Ishikawa (cell line): ENCODE results near the gene ARFGAP1.

Source experiments
- CEBPB ChIP-seq: IDR thresholded peaks from 2 replicates; pipeline ENCODE4 v1.6.1; 2012
- CREB1 ChIP-seq: IDR thresholded peaks from 2 replicates; pipeline ENCODE4 v1.6.1; 2012; ENCODE audit warnings: low read depth
- EGR1 ChIP-seq: IDR thresholded peaks from 2 replicates; pipeline ENCODE4 v1.6.1; 2012
- FOXM1 ChIP-seq: IDR thresholded peaks from 2 replicates; pipeline ENCODE4 v1.6.1; 2012; ENCODE audit warnings: low read depth, borderline replicate concordance
- NFIC ChIP-seq: IDR thresholded peaks from 2 replicates; pipeline ENCODE4 v1.6.1; 2012
- RAD21 ChIP-seq: IDR thresholded peaks from 2 replicates; pipeline ENCODE4 v1.6.1; 2012; ENCODE audit warnings: low read depth
- TAF1 ChIP-seq: IDR thresholded peaks from 2 replicates; pipeline ENCODE4 v1.6.1; 2012; ENCODE audit warnings: low read depth, mild to moderate bottlenecking
- TEAD4 ChIP-seq: IDR thresholded peaks from 2 replicates; pipeline ENCODE4 v1.6.1; 2012
- YY1 ChIP-seq: IDR thresholded peaks from 2 replicates; pipeline ENCODE4 v1.6.1; 2012; ENCODE audit warnings: low read depth
- ZBTB7A ChIP-seq: IDR thresholded peaks from 2 replicates; pipeline ENCODE4 v1.6.1; 2012; ENCODE audit warnings: low read depth
- TF ChIP-seq, protein P1 (sequence below): IDR thresholded peaks from 2 replicates; pipeline ENCODE4 v1.6.1; 2012; ENCODE audit warnings: low read depth, mild to moderate bottlenecking
- TF ChIP-seq, protein P2 (sequence below): IDR thresholded peaks from 2 replicates; pipeline ENCODE4 v1.6.1; 2012

ARFGAP1 gene

DNA sequence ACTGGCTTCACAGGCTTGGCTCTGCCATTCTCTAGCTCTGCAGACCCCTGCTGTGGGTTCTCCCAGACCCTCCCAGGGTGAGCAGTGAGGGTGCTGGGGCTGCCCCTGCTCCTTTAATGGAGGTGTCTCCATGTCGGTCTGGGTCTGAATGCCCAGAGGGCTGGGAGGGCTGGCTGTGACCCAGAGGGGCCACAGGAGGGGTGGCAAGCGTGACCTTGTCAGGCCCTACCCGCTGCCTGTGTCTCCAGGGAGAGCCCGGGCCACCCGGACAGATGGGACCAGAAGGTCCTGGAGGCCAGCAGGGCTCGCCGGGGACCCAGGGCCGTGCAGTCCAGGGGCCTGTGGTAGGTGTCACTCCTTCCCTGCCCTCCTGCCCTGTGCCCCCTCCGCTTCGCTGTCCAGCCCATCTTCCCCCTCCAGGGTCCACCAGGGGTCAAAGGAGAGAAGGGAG lies 52.4 kb downstream of the ARFGAP1 start:
- TF ChIP-seq CEBPB = no peak
- TF ChIP-seq, protein P1, sequence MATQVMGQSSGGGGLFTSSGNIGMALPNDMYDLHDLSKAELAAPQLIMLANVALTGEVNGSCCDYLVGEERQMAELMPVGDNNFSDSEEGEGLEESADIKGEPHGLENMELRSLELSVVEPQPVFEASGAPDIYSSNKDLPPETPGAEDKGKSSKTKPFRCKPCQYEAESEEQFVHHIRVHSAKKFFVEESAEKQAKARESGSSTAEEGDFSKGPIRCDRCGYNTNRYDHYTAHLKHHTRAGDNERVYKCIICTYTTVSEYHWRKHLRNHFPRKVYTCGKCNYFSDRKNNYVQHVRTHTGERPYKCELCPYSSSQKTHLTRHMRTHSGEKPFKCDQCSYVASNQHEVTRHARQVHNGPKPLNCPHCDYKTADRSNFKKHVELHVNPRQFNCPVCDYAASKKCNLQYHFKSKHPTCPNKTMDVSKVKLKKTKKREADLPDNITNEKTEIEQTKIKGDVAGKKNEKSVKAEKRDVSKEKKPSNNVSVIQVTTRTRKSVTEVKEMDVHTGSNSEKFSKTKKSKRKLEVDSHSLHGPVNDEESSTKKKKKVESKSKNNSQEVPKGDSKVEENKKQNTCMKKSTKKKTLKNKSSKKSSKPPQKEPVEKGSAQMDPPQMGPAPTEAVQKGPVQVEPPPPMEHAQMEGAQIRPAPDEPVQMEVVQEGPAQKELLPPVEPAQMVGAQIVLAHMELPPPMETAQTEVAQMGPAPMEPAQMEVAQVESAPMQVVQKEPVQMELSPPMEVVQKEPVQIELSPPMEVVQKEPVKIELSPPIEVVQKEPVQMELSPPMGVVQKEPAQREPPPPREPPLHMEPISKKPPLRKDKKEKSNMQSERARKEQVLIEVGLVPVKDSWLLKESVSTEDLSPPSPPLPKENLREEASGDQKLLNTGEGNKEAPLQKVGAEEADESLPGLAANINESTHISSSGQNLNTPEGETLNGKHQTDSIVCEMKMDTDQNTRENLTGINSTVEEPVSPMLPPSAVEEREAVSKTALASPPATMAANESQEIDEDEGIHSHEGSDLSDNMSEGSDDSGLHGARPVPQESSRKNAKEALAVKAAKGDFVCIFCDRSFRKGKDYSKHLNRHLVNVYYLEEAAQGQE = no peak
- TF ChIP-seq, protein P2, sequence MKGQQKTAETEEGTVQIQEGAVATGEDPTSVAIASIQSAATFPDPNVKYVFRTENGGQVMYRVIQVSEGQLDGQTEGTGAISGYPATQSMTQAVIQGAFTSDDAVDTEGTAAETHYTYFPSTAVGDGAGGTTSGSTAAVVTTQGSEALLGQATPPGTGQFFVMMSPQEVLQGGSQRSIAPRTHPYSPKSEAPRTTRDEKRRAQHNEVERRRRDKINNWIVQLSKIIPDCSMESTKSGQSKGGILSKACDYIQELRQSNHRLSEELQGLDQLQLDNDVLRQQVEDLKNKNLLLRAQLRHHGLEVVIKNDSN = no peak
- TF ChIP-seq TAF1 = no peak

DNA sequence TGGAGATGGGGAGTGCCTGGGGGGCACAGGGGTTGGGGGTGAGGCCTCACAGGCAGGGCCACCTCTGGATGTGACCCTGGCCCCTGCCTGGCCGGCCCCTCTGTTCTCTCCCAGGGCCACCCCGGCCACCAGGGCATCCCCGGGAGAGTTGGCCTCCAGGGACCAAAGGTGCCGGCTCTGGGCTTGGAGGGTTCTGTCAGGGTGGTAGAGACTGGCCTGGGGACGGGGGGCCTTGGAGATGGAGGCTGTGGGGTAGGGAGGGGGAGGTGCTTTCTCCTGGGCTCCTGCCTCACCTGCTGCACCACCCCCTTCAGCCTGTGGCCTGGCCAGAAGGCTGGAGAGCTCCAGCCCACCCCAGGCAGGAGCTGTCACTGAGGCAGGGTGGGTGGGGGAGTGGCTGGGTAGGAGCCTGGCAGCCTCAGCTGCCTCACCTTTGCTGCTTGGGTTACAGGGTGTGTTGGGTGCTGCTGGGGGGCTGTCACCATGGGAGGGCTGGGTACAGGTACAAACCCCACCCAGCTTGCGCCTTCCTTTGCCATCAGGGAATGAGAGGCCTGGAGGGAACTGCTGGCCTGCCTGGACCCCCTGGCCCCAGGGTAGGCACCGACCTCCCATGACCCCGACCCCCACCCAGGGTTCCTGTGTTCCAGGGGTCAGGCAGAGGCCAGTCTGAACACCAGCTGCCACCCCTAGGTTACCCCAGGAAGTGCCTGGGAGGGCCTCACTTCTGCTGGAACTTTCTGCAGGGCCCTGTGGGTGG lies 53.1 kb downstream of the ARFGAP1 start:
- no peak for TF ChIP-seq CREB1
- TF ChIP-seq YY1 = no peak
- no peak for TF ChIP-seq RAD21

DNA sequence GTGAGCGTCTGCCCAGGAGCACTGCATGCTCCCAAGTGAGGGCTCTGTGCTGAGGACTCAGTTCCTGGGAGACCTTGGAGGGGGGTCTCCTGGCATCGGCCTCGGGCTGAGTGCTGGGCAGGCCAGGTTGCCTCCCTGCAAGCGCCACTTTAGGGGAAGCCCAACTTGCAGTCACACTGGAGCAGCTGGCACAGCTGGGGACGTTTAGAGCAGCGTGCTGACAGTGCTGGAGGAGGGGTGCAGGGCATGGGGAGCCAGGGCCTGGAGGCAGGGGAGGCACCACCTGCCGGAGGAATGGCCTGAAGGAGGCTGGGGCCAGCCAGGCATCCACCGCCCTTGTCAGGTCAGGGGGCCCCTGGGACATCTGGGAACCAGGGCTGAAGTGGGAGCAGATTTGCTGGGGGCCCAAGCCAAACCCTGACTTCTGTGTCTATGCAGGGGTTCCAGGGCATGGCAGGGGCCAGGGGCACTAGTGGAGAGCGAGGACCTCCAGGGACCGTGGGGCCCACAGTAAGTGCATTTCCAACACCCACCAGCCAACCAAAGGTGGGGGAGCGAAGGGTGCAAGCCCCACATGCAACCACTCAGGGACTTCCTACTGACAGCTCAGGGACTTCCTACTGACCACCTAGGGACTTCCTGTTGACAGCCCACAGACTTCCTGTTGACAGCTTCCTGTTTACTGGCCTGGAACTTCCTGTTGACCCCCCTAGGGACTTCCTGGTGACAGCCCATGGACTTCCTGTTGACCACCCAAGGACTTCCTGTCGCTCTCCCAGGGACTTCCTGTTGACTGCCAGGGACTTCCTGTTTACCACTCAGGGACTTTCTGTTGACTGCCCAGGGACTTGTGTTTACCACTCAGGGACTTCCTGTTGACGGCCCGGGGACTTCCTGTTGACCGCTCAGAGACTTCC lies 54.0 kb downstream of the ARFGAP1 start:
- no peak for TF ChIP-seq EGR1
- TF ChIP-seq ZBTB7A = no peak
- no peak for TF ChIP-seq TEAD4
- TF ChIP-seq, protein P1 = no peak
- TF ChIP-seq NFIC = no peak
- TF ChIP-seq CREB1 = no peak
- TF ChIP-seq FOXM1 = no peak
- no peak for TF ChIP-seq YY1
- TF ChIP-seq RAD21 = no peak

DNA sequence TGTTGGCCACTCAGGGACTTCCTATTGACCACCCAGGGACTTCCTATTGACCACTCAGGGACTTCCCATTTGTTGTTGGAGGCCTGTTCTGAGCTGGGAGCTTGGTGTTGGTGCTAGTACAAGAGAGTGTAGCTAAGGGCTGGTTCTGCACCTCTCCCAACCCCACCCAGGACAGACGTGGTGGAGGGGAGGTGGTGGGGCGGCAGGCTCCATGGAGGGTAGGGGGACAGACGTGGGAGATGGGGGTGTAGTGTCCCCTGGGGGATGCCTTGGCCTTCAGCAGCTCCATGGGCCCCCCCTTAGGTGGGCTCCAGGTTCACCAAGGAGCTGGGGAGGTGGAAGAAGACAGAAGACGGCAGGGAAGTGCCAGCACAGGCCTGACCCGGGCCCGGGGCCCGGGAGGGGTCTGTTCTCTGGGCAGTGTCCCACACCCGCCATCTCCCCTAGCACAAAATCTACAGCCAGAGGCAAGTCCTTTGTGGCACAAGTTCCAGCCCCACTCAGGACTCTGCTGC lies 54.7 kb downstream of the ARFGAP1 start:
- TF ChIP-seq FOXM1 = no peak
- TF ChIP-seq, protein P2 = no peak

DNA sequence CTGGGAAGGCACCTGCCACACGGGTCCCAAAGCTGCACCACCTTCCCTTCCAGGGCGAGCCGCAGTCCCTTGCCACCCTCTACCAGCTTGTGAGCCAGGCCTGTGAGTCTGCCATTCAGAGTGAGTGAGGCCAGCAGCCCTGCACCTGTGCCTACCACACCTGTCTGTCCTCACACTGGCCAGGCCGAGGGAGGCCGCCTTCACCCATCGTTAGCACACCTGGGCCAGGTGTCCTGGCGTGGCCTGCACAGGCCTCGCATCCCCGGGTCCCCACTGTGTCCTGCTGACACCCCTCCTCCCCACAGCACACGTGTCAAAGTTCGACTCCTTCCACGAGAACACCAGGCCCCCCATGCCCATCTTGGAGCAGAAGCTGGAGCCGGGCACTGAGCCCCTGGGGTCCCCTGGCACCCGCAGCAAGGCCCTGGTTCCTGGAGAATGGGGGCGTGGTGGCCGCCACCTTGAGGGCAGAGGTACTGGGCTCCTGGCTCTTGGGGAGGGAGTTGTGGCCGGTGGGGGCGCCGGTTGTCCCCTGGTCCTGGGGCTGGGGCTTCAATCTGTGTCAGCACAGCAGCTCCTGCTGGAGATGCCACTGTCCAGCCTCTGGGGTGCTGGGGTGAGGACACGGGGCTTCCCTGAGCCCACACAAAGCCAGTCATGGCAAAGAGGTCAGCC lies 55.5 kb downstream of the ARFGAP1 start:
- no peak for TF ChIP-seq CREB1
- TF ChIP-seq, protein P1 = peak; percentile 34; the same call in 1 of the 2 replicates
